Loucy (cell line): ENCODE results near the gene ABLIM1.

ENCODE experiments used
- H2AFZ ChIP-seq: fragments of 200-600 bp; sonication (generic); 2 replicates; pipeline ENCODE4 v1.6.0; 2016; ENCODE audit warnings: antibody characterized with exemption, mild to moderate bottlenecking, low read length, moderate library complexity
- H3F3A ChIP-seq: fragments of 200-600 bp; 2 replicates; pipeline ENCODE4 v1.6.0; 2016; ENCODE audit warnings: antibody characterized with exemption, low read depth, mild to moderate bottlenecking
- H3K27me3 ChIP-seq: fragments of 200-600 bp; sonication (generic); 2 replicates; pipeline ENCODE4 v1.6.1; 2014; ENCODE audit warnings: low read length, mild to moderate bottlenecking; ENCODE audit not compliant: insufficient read depth, poor library complexity, severe bottlenecking
- H3K36me3 ChIP-seq: fragments of 200-600 bp; sonication (generic); 2 replicates; pipeline ENCODE4 v1.6.1; 2016; ENCODE audit warnings: low read length; ENCODE audit not compliant: insufficient read depth
- H3K4me1 ChIP-seq: fragments of 200-600 bp; sonication (generic); 2 replicates; pipeline ENCODE4 v1.5.1; 2014; ENCODE audit warnings: low read length, mild to moderate bottlenecking; ENCODE audit not compliant: insufficient read depth, poor library complexity, severe bottlenecking
- H3K4me2 ChIP-seq: fragments of 200-600 bp; sonication (generic); 2 replicates; pipeline ENCODE4 v1.6.0; 2014; ENCODE audit warnings: antibody characterized with exemption, low read length, low read depth, mild to moderate bottlenecking; ENCODE audit not compliant: poor library complexity, severe bottlenecking
- H3K4me3 ChIP-seq: fragments of 200-600 bp; sonication (generic); 2 replicates; pipeline ENCODE4 v1.5.1; 2014; ENCODE audit warnings: low read length, mild to moderate bottlenecking, mixed read lengths; ENCODE audit not compliant: poor library complexity, severe bottlenecking
- H3K79me2 ChIP-seq: fragments of 200-600 bp; sonication (generic); 2 replicates; pipeline ENCODE4 v1.6.1; 2014; ENCODE audit warnings: low read length; ENCODE audit not compliant: insufficient read depth
- H3K9ac ChIP-seq: fragments of 200-600 bp; sonication (generic); 2 replicates; pipeline ENCODE4 v1.6.0; 2014; ENCODE audit warnings: mild to moderate bottlenecking, low read depth, low read length, moderate library complexity; ENCODE audit not compliant: poor library complexity, severe bottlenecking
- H3K9me2 ChIP-seq: fragments of 200-600 bp; sonication (generic); replicated peaks from 2 replicates; pipeline ENCODE4 v1.6.1; 2016; ENCODE audit warnings: low read depth, low read length, mixed read lengths
- H3K9me3 ChIP-seq: fragments of 200-600 bp; sonication (generic); 2 replicates; pipeline ENCODE4 v1.6.1; 2014; ENCODE audit warnings: mild to moderate bottlenecking, antibody characterized with exemption, low read length, low read depth; ENCODE audit not compliant: insufficient read depth
- H4K20me1 ChIP-seq: fragments of 200-600 bp; sonication (generic); 2 replicates; pipeline ENCODE4 v1.6.0; 2014; ENCODE audit warnings: antibody characterized with exemption, low read length, mild to moderate bottlenecking; ENCODE audit not compliant: insufficient read depth, poor library complexity, severe bottlenecking
- CTCF ChIP-seq: fragments of 200-600 bp; sonication (generic); conservative IDR thresholded peaks from 2 replicates; pipeline ENCODE4 v1.5.1; 2014; ENCODE audit warnings: mild to moderate bottlenecking, antibody characterized with exemption, low read length
- EZH2phosphoT487 ChIP-seq: fragments of 200-600 bp; IDR thresholded peaks from 2 replicates; pipeline ENCODE4 v1.6.1; 2018; ENCODE audit warnings: antibody characterized with exemption, mild to moderate bottlenecking, moderate library complexity, borderline replicate concordance

The ABLIM1 gene

GRCh38 chr10:114635101-114635500 is 23.0 kb downstream of the ABLIM1 start:
- H3K4me2 ChIP-seq, result no peak overlapping the region
- H3K79me2 ChIP-seq, result peaks cover 49% of the 10 kb centered on the region; the same call in 1 of the 2 replicates
- H3K27me3 ChIP-seq, result no peaks in the 10 kb centered on the region
- peaks cover 31% of the 10 kb centered on the region for H4K20me1 ChIP-seq
- peaks cover 38% of the 10 kb centered on the region; the same call in 1 of the 2 replicates for H3K36me3 ChIP-seq
- no peaks in the 10 kb centered on the region for H3K9me2 ChIP-seq
- no peaks in the 10 kb centered on the region for H3K4me1 ChIP-seq
- no peaks in the 10 kb centered on the region for H3K9me3 ChIP-seq
- no peak overlapping the region for H2AFZ ChIP-seq
- TF ChIP-seq CTCF (no peak), EZH2phosphoT487 (no peak)
- H3K9ac ChIP-seq, result no peak overlapping the region
- H3K4me3 ChIP-seq, result no peak overlapping the region
- H3F3A ChIP-seq, result no peaks in the 10 kb centered on the region

GRCh38 chr10:114634609-114634979 is 23.5 kb downstream of the ABLIM1 start:
- TF ChIP-seq EZH2phosphoT487 (no peak), CTCF (no peak)
- H3K4me2 ChIP-seq, result no peak overlapping the region
- H3K4me1 ChIP-seq, result no peaks in the 10 kb centered on the region

GRCh38 chr10:114632869-114633715 is 25.0 kb downstream of the ABLIM1 start:
- H3K9ac ChIP-seq, result no peak overlapping the region
- H3K27me3 ChIP-seq, result no peaks in the 10 kb centered on the region
- H3K36me3 ChIP-seq, result peaks cover 40% of the 10 kb centered on the region; the same call in 1 of the 2 replicates
- H3K4me2 ChIP-seq, result no peak overlapping the region
- H3K4me1 ChIP-seq, result no peaks in the 10 kb centered on the region
- no peaks in the 10 kb centered on the region for H3K9me2 ChIP-seq
- peaks cover 18% of the 10 kb centered on the region for H4K20me1 ChIP-seq
- TF ChIP-seq EZH2phosphoT487, result no peak
- TF ChIP-seq CTCF, result no peak
- H3K4me3 ChIP-seq, result no peak overlapping the region
- no peaks in the 10 kb centered on the region for H3F3A ChIP-seq
- no peaks in the 10 kb centered on the region for H3K9me3 ChIP-seq
- H3K79me2 ChIP-seq, result peaks cover 35% of the 10 kb centered on the region; the same call in 1 of the 2 replicates
- H2AFZ ChIP-seq, result no peak overlapping the region

More at GRCh38 chr10:114634609-114634979, 23.5 kb downstream of the ABLIM1 start:
- Histone ChIP-seq H3K9me3 (no peaks in the 10 kb centered on the region), H3K4me3 (no peak overlapping the region), H3F3A (no peaks in the 10 kb centered on the region), H3K27me3 (no peaks in the 10 kb centered on the region), H4K20me1 (peaks cover 28% of the 10 kb centered on the region), H3K9me2 (no peaks in the 10 kb centered on the region), H2AFZ (no peak overlapping the region), H3K79me2 (peaks cover 45% of the 10 kb centered on the region; the same call in 1 of the 2 replicates), H3K9ac (no peak overlapping the region), H3K36me3 (peaks cover 37% of the 10 kb centered on the region; the same call in 1 of the 2 replicates)
